Fibroblast of lung (primary cell): ENCODE results near the gene CERK.

ENCODE experiments used
- CTCF ChIP-seq, 2 donors: IDR thresholded peaks in 1 of 2; conservative IDR thresholded peaks in 1 of 2; 1 replicate in 1 of 2; 2 replicates in 1 of 2; pipeline ENCODE4 v1.5.1; 2011 to 2012; ENCODE audit warnings: low read length in 2 of 2, control low read depth in 1 of 2, inconsistent platforms in 1 of 2, low read depth in 1 of 2, mild to moderate bottlenecking in 1 of 2
- EZH2 ChIP-seq: IDR thresholded peaks from 2 replicates; pipeline ENCODE4 v1.5.1; 2012; ENCODE audit warnings: low read length, control low read depth, mild to moderate bottlenecking; ENCODE audit errors: missing control alignments

- no peak for TF ChIP-seq CTCF (conservative IDR thresholded peaks at IDR 0.05 in 1 of 2, IDR thresholded peaks at IDR 0.05 in 1 of 2; ENCODE audit: low read depth in 1 of 2, low read length in 2 of 2)
- TF ChIP-seq EZH2: no peak
Observed at GRCh38 chr22:46664301-46664855, 73.7 kb downstream of the CERK start.
